GM23338 (cell line): ENCODE measurements around the gene GCK. TPM values are rescaled to one million over a fixed set of nuclear protein-coding genes. Genes with fewer than 3 reads are reported as not detected.

Experiments used
- ETS1 ChIP-seq: IDR thresholded peaks from 2 replicates; pipeline ENCODE4 v1.6.1; 2016; ENCODE audit warnings: antibody characterized with exemption
- NANOG ChIP-seq: IDR thresholded peaks from 2 replicates; pipeline ENCODE4 v1.6.1; 2016; ENCODE audit warnings: antibody characterized with exemption, borderline replicate concordance
- REST ChIP-seq: IDR thresholded peaks from one replicate; pipeline ENCODE4 v1.6.1; 2018; ENCODE audit warnings: antibody characterized with exemption; ENCODE audit not compliant: unreplicated experiment
- ZNF331 ChIP-seq: fragments of 250-450 bp; sonication (Bioruptor Pico); IDR thresholded peaks from 2 replicates; pipeline ENCODE4 v1.5.0; 2020; ENCODE audit warnings: low read depth, mild to moderate bottlenecking, moderate library complexity
- ZNF462 ChIP-seq: fragments of 250-450 bp; sonication (Bioruptor Pico); IDR thresholded peaks from 2 replicates; pipeline ENCODE4 v1.5.0; 2020; ENCODE audit warnings: mild to moderate bottlenecking, moderate library complexity
- polyA plus RNA-seq: library from polyadenylated mRNA; unstranded; fragments of >200 nt; fragmentation: Nextera tagmentation; extraction: Ambion mirVana; gene quantifications from 2 replicates; pipeline ENCODE4 v1.2.1, GENCODE V29; 2016
- total RNA-seq: library from RNA; depleted of rRNA; stranded (reverse); fragments of >200 nt; shearing (Covaris generic); gene quantifications from 2 replicates; pipeline ENCODE4 v1.2.3, GENCODE V29; 2014

The GCK gene
- total and polyA plus RNA-seq, 2 experiments from 2014 or later: 6.1 to 7.3 TPM

- TF ChIP-seq ZNF462 (CRISPR knock-in tag): no peak
- no peak for TF ChIP-seq ETS1
- no peak for TF ChIP-seq REST
- TF ChIP-seq ZNF331: no peak
- TF ChIP-seq NANOG: no peak
Observed at GRCh38 chr7:44094883-44095592, 94.2 kb downstream of the GCK start (continued).
